GM21360 (cell line): ENCODE data around the gene ZCCHC8.
"Not testable (repeated sequence)": the region's sequence is repeated elsewhere in the genome, so short reads cannot be mapped to it uniquely, and the experiment has no call there.

Experiments used
- ATAC-seq: cut with Tn5 transposase; IDR thresholded peaks from one replicate; pipeline ENCODE4 v1.9.1; 2021; ENCODE audit warnings: mild to moderate bottlenecking, moderate library complexity; ENCODE audit not compliant: unreplicated experiment

Gene ZCCHC8

GRCh38 chr12:122437656-122438121 lies 63.0 kb downstream of the ZCCHC8 start:
- ATAC-seq = no peak

DNA sequence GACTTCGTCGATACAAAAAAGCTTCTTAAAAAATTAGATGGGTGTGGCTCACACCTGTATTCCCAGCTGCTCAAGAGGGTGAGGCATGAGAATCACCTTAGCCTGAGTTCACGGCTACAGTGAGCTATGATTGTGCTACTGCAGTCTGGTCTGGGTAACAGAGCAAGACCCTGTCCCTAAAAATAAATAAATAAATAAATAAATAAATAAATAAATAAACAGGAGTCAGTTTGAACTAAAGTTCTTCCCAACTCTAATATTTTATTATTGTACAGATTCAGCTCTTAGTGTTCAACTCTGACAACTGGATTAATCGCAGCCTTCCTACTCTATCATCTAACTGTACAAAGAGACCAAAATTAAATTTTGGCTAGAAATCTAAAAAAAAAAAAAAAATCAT lies 65.5 kb downstream of the ZCCHC8 start:
- no peak for ATAC-seq

DNA sequence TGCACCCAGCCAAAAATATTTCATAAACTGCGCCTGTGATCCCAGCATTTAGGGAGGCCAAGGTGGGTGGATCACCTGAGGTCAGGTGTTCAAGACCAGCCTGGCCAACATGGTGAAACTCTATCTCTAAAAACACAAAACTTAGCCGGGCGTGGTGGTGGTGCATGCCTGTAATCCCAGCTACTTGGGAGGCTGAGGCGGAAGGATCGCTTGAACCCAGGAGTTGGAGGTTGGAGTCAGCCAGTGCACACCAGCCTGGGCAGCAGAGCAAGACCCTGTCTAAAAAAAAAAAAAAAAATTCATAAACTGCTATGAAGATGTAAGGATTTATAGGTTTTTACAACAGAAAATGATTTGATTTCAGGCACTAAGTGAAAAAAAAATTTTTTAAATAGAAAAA lies 71.7 kb downstream of the ZCCHC8 start:
- not testable (repeated sequence) for ATAC-seq

DNA sequence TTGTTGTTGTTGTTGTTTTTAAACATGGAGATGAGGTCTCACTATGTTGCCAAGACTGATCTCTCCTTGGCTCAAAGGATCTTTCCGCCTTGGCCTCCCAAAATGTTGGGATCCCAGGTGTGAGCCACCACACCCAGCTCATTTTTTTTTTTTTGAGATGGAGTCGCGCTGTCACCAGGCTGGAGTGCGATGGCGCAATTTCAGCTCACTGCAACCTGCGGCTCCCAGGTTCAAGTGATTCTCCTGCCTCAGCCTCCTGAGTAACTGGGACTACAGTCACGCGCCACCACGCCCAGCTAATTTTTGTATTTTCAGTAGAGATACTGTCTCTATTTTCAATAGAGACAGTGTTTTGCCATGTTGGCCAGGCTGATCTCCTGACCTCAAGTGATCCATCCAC lies 73.3 kb downstream of the ZCCHC8 start:
- ATAC-seq = no peak

- ATAC-seq = no peak
These were observed 77.2 kb downstream of the ZCCHC8 start for GRCh38 chr12:122423258-122424165.

GRCh38 chr12:122422730-122423257 lies 77.9 kb downstream of the ZCCHC8 start:
- ATAC-seq = peak; percentile 1

GRCh38 chr12:122421821-122422729 lies 78.7 kb downstream of the ZCCHC8 start, which contains the start of gene CLIP1:
Gene CLIP1, minus strand, starts transcription at chr12:122422669. Its CDS starts 42,217 bp downstream, at chr12:122380452.
- ATAC-seq = peak; percentile 44
